Kidney (tissue), 14 donors: ENCODE data around the gene OPHN1. TPM values are rescaled to one million over a fixed set of nuclear protein-coding genes. Genes with fewer than 3 reads are reported as not detected.
"Not testable (repeated sequence)": the region's sequence is repeated elsewhere in the genome, so short reads cannot be mapped to it uniquely, and the experiment has no call there.

Experiments used
- DNase-seq, 5 donors: peaks; one replicate each; pipeline ENCODE4 v3.0.0-alpha.2; 2013 to 2020
- FAIRE-seq: peaks from 2 replicates; lab custom pipeline; 2012; peaks lifted over from hg19 to GRCh38; lab: Jason Lieb, UNC
- H3K27ac ChIP-seq, 2 donors: one replicate each; pipeline ENCODE4 v1.7.0; 2013; ENCODE audit warnings: low read depth in 2 of 2, low read length in 2 of 2, inconsistent platforms in 1 of 2
- H3K27me3 ChIP-seq: one replicate; pipeline ENCODE4 v1.7.1; 2013; ENCODE audit warnings: low read length, inconsistent platforms; ENCODE audit not compliant: control insufficient read depth, insufficient read depth
- H3K36me3 ChIP-seq, 3 donors: one replicate each; pipeline versions ENCODE4 v1.7.0 to v1.7.1; 2013; ENCODE audit warnings: low read length in 3 of 3, control low read depth in 1 of 3, inconsistent platforms in 1 of 3; ENCODE audit not compliant: insufficient read depth in 3 of 3, control insufficient read depth in 2 of 3
- H3K4me1 ChIP-seq, 3 donors: one replicate each; pipeline versions ENCODE4 v1.7.0 to v1.7.1; 2013; ENCODE audit warnings: low read length in 3 of 3, inconsistent platforms in 1 of 3, low read depth in 1 of 3; ENCODE audit not compliant: control insufficient read depth in 2 of 3, insufficient read depth in 2 of 3
- H3K4me3 ChIP-seq, 3 donors: one replicate each; pipeline versions ENCODE4 v1.7.0 to v1.8.1; 2013; ENCODE audit warnings: low read length in 3 of 3, control low read depth in 1 of 3, inconsistent platforms in 1 of 3
- H3K9ac ChIP-seq, 3 donors: one replicate each; pipeline versions ENCODE4 v1.7.0 to v1.7.1; 2013; ENCODE audit warnings: low read length in 3 of 3, control low read depth in 1 of 3, inconsistent platforms in 1 of 3
- H3K9me3 ChIP-seq, 3 donors: one replicate each; pipeline versions ENCODE4 v1.7.0 to v1.7.1; 2013; ENCODE audit warnings: low read length in 3 of 3, control low read depth in 1 of 3, inconsistent platforms in 1 of 3; ENCODE audit not compliant: control insufficient read depth in 2 of 3, insufficient read depth in 1 of 3
- intact Hi-C: fragments of 100-400 bp; cut with DNase I; formaldehyde crosslinking; loops from one replicate; pipeline ENCODE4 v1.11.1; 2022
- polyA plus RNA-seq: library from polyadenylated mRNA; stranded (reverse); fragments of 350-450 nt; fragmentation: Illumina TruSeq; extraction: RNeasy Lipid Tissue Mini Kit (QIAGEN cat#74804); gene quantifications from one replicate; pipeline ENCODE4 v1.2.3, GENCODE V29; 2014; ENCODE audit warnings: low read depth, low replicate concordance; ENCODE audit not compliant: insufficient read depth
- total RNA-seq: library from RNA; stranded (reverse); fragmentation: NEBNext Ultra II Directional; extraction: Animal tissue kit (Norgen Biotek cat#: 25700); gene quantifications from one replicate; pipeline ENCODE4 v1.2.1, GENCODE V29; 2021
- TF ChIP-seq, protein P1 (sequence below): IDR thresholded peaks from 3 replicates; pipeline ENCODE4 v1.5.1; 2012; ENCODE audit warnings: mild to moderate bottlenecking, moderate library complexity, borderline replicate concordance; ENCODE audit not compliant: insufficient read depth; ENCODE audit errors: extremely low read depth
- donor health status: control.
- donor health status: control.
- donor health status: control.
- donor health status: control.
- donor health status: control.
- donor health status: DM: yes; HTN: yes; CAD: no.
- donor health status: Normal renal cell carcinoma (clear cell type).

The OPHN1 gene
- total and polyA plus RNA-seq, 2 donors from 2014 or later: 1.9 to 9.5 TPM

DNA sequence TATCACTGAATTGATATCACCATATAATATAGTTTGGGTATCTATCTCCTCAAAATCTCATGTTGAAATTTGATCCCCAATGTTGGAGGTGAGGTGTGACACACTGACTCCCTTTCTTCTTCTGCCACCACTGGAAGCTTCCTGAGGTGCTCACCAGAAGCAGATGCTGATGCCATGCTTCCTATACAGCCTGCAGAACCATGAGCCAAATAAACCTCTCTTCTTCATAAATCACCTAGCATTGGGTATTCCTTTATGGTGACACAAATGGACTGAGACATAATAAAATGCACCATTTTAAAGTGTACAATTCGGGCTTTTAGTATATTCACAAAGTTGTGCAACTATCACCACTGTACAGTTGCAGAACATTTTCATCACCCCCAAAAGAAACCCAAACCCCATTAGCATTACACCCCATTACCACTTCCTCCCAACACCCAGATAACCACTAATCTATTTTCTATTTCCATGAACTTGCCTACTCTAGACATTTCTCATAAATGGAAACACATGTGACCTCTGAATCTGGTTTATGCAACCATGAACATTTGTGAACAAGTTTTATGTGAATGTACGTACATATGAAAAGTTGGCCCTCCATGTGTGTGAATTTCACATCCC is 148.9 kb downstream of the OPHN1 start:
- TF ChIP-seq, protein P1, sequence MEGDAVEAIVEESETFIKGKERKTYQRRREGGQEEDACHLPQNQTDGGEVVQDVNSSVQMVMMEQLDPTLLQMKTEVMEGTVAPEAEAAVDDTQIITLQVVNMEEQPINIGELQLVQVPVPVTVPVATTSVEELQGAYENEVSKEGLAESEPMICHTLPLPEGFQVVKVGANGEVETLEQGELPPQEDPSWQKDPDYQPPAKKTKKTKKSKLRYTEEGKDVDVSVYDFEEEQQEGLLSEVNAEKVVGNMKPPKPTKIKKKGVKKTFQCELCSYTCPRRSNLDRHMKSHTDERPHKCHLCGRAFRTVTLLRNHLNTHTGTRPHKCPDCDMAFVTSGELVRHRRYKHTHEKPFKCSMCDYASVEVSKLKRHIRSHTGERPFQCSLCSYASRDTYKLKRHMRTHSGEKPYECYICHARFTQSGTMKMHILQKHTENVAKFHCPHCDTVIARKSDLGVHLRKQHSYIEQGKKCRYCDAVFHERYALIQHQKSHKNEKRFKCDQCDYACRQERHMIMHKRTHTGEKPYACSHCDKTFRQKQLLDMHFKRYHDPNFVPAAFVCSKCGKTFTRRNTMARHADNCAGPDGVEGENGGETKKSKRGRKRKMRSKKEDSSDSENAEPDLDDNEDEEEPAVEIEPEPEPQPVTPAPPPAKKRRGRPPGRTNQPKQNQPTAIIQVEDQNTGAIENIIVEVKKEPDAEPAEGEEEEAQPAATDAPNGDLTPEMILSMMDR: no peak
- intact Hi-C loops: no loop called here

DNA sequence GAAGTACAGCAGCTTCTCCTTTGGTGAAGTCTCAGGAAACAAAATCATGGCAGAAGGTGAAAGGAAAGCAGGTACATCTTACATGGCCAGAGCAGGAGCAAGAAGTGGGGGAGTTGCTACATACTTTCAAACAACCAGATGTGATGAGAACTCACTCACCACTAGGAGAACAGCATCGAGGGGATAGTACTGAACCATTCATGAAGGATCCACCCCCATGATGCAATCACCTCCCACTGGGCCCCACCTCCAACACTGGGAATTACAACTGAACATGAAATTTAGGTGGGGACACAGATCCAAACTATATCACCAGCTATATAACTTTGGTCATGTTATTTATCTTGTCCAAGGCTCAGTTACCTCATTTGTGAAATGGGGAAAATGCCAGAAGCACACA is 159.4 kb downstream of the OPHN1 start:
- DNase-seq: no peak
- Histone ChIP-seq H3K27ac (no peak overlapping the region), H3K9ac (no peak overlapping the region), H3K36me3 (no peaks in the 10 kb centered on the region), H3K4me1 (no peaks in the 10 kb centered on the region), H3K4me3 (no peak overlapping the region), H3K9me3 (no peaks in the 10 kb centered on the region), H3K27me3 (no peaks in the 10 kb centered on the region)
- FAIRE-seq: no peak
- intact Hi-C loops: no loop called here
- TF ChIP-seq, protein P1: no peak

More for the DNA sequence above, 148.9 kb downstream of the OPHN1 start:
- Histone ChIP-seq H3K27me3 (no peaks in the 10 kb centered on the region), H3K9me3 (no peaks in the 10 kb centered on the region), H3K27ac (no peak overlapping the region), H3K4me3 (no peak overlapping the region), H3K9ac (no peak overlapping the region), H3K4me1 (no peaks in the 10 kb centered on the region), H3K36me3 (no peaks in the 10 kb centered on the region)
- no peak for FAIRE-seq
- no peak for DNase-seq

DNA sequence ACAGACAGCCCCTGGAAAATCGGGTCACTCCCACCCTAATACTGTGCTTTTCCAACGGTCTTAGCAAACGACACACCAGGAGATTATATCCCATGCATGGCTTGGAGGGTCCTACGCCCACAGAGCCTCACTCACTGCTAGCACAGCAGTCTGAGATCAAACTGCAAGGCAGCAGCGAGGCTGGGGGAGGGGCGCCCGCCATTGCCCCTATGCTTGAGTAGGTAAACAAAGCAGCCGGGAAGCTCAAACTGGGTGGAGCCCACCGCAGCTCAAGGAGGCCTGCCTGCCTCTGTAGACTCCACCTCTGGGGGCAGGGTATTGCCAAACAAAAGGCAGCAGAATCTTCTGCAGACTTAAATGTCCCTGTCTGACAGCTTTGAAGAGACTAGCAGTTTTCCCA is 168.5 kb downstream of the OPHN1 start:
- H3K4me3 ChIP-seq, H3K36me3 ChIP-seq, H3K27me3 ChIP-seq, intact Hi-C loops, FAIRE-seq, H3K27ac ChIP-seq, H3K9ac ChIP-seq, H3K9me3 ChIP-seq, H3K4me1 ChIP-seq, DNase-seq: not testable (repeated sequence)

DNA sequence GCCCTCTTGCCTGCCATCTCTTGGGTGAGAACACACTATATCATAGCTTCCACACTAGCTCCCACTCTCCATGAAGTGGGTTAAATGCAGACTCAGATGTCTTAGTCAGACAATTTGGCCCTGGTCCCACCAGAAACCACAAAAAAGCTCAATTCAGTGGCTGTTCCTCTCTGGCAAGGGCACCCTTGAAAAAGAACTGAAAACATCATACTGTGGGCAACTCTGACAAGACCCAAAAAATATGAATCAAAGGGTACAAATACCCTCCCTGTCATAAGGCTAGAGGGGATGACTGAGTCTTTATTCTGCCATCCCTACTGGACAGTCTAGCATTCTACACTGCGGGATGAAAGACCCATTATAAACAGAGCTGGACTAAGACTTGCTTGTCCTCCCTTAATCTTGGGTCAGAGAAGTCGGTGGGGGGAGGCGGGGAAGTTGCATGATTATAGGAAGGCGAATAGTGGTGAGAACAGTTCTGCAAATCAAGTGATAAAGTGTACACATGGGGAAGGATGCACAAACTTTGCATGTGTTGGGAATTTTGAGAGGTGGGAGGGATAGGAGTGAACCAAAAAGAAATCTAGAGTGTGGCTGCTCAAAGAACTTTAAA is 172.1 kb downstream of the OPHN1 start:
- no peaks in the 10 kb centered on the region for H3K4me1 ChIP-seq
- H3K4me3 ChIP-seq: no peak overlapping the region
- H3K9ac ChIP-seq: no peak overlapping the region
- H3K27me3 ChIP-seq: no peaks in the 10 kb centered on the region
- no peak for DNase-seq
- no peaks in the 10 kb centered on the region for H3K9me3 ChIP-seq
- intact Hi-C loops: no loop called here
- H3K36me3 ChIP-seq: no peaks in the 10 kb centered on the region
- no peak for FAIRE-seq
- no peak overlapping the region for H3K27ac ChIP-seq
- TF ChIP-seq, protein P1: no peak
